ENCODE data around the gene SYNPO2. TPM values are rescaled to one million over a fixed set of nuclear protein-coding genes. Genes with fewer than 3 reads are reported as not detected.
"Not testable (repeated sequence)": the region's sequence is repeated elsewhere in the genome, so short reads cannot be mapped to it uniquely, and the experiment has no call there.

The SYNPO2 gene
- total and polyA plus RNA-seq, 10 of the 15 experiments (the other 5 are each of a cell fraction or from before 2014, with no cell fraction given) = 0.04 to 0.34 (median 0.28) TPM

- TF ChIP-seq NFYB (IDR thresholded peaks at IDR 0.05; ENCODE audit: insufficient read depth, low read depth, low read length) = peak; percentile 60; the same call in 1 of the 2 replicates
- H3K36me3 ChIP-seq (ENCODE audit: control insufficient read depth in 2 of 2, insufficient read depth in 2 of 2, low read length in 1 of 2); intact Hi-C loops (cut with micrococcal nuclease; ENCODE audit: unreplicated experiment); H3K27me3 ChIP-seq (replicated peaks in 1 of 2; ENCODE audit: control insufficient read depth in 2 of 2, insufficient read depth in 2 of 2, low read length in 1 of 2); H3K9me3 ChIP-seq (replicated peaks; ENCODE audit: control insufficient read depth, insufficient read depth, low read length); SMC1A ChIA-PET (ENCODE audit: uncharacterized antibody, unreplicated experiment); RAD21 ChIA-PET (ENCODE audit: unreplicated experiment); FAIRE-seq; H4K20me1 ChIP-seq (ENCODE audit: control insufficient read depth, insufficient read depth); H3K27ac ChIP-seq (ENCODE audit: control insufficient read depth, insufficient read depth); H3K79me2 ChIP-seq (ENCODE audit: control insufficient read depth, insufficient read depth, low read length); BruUV-seq (replicated peaks); in situ Hi-C loops (cut with MboI); H3K4me3 ChIP-seq; ATAC-seq; H2AFZ ChIP-seq (ENCODE audit: control insufficient read depth, low read depth, low read length); H3K4me2 ChIP-seq (ENCODE audit: control insufficient read depth, insufficient read depth); POLR2A ChIA-PET; DNase-seq (ENCODE audit: low read depth, low spot score); H3K9ac ChIP-seq (ENCODE audit: control insufficient read depth, insufficient read depth, low read length); H3K4me1 ChIP-seq (ENCODE audit: control insufficient read depth, insufficient read depth, low read length): not testable (repeated sequence)
- 79% methylated on average over 9 of the region's 9 CpGs for WGBS (ENCODE audit: insufficient coverage, insufficient replicate concordance, low lambda C conversion rate, missing lambda C conversion rate)
- CTCF ChIA-PET = interaction anchor here (1.0 kb wide), 1 partner anchor 13 kb away, joined by 4 read pairs; no protein-coding TSS in a partner anchor
Measured at GRCh38 chr4:118878507-118878906, 10.1 kb upstream of the SYNPO2 start.

GRCh38 chr4:118879409-118879808, 9.2 kb upstream of the SYNPO2 start:
- Histone ChIP-seq H3K9ac (ENCODE audit: control insufficient read depth, insufficient read depth, low read length) (no peak overlapping the region), H3K4me3 (no peak overlapping the region), H3K27ac (ENCODE audit: control insufficient read depth, insufficient read depth) (no peak overlapping the region), H2AFZ (ENCODE audit: control insufficient read depth, low read depth, low read length) (no peak overlapping the region), H3K36me3 (ENCODE audit: control insufficient read depth in 2 of 2, insufficient read depth in 2 of 2, low read length in 1 of 2) (no peaks in the 10 kb centered on the region), H3K4me2 (ENCODE audit: control insufficient read depth, insufficient read depth) (no peak overlapping the region), H3K27me3 (replicated peaks in 1 of 2; ENCODE audit: control insufficient read depth in 2 of 2, insufficient read depth in 2 of 2, low read length in 1 of 2) (no peaks in the 10 kb centered on the region), H3K9me3 (replicated peaks; ENCODE audit: control insufficient read depth, insufficient read depth, low read length) (no peaks in the 10 kb centered on the region; the same call in 2 of the 3 replicates), H4K20me1 (ENCODE audit: control insufficient read depth, insufficient read depth) (no peaks in the 10 kb centered on the region), H3K4me1 (ENCODE audit: control insufficient read depth, insufficient read depth, low read length) (no peaks in the 10 kb centered on the region), H3K79me2 (ENCODE audit: control insufficient read depth, insufficient read depth, low read length) (no peaks in the 10 kb centered on the region)
- CTCF ChIA-PET = no interaction called here
- in situ Hi-C loops (cut with MboI) (no loop called here), intact Hi-C loops (cut with micrococcal nuclease; ENCODE audit: unreplicated experiment) (no loop called here)
- ATAC-seq (no peak), DNase-seq (ENCODE audit: low read depth, low spot score) (no peak), FAIRE-seq (no peak)
- no TSS peak for BruUV-seq (replicated peaks)
- WGBS (ENCODE audit: insufficient coverage, insufficient replicate concordance, low lambda C conversion rate, missing lambda C conversion rate) = 52% methylated on average over 7 of the region's 7 CpGs
- SMC1A ChIA-PET (ENCODE audit: uncharacterized antibody, unreplicated experiment) = no interaction called here
- RAD21 ChIA-PET (ENCODE audit: unreplicated experiment) = no interaction called here
- POLR2A ChIA-PET = interaction anchor here (0.6 kb wide), 1 partner anchor 51 kb away, joined by 3 read pairs; no protein-coding TSS in a partner anchor
- no peak for TF ChIP-seq MTA3 (IDR thresholded peaks at IDR 0.05; ENCODE audit: borderline replicate concordance, low read length)
- TF ChIP-seq CHD4 (IDR thresholded peaks at IDR 0.05) = no peak
- no peak for TF ChIP-seq SPI1 (IDR thresholded peaks at IDR 0.05; ENCODE audit: borderline replicate concordance, insufficient read depth, low read depth, low read length)
- TF ChIP-seq BRCA1 (IDR thresholded peaks at IDR 0.05; ENCODE audit: low read depth, low read length) = no peak
- no peak for TF ChIP-seq ATF3 (IDR thresholded peaks at IDR 0.05; ENCODE audit: borderline replicate concordance, extremely low read depth, low read depth, low read length)
- TF ChIP-seq NR2F1 (conservative IDR thresholded peaks at IDR 0.05) = no peak
- TF ChIP-seq SMC3 (IDR thresholded peaks at IDR 0.05; ENCODE audit: borderline replicate concordance, low read length) = no peak
- no peak for TF ChIP-seq FOXK2 (IDR thresholded peaks at IDR 0.05)
- no peak for TF ChIP-seq SREBF1 (IDR thresholded peaks at IDR 0.05; ENCODE audit: low read length)
- no peak for TF ChIP-seq REST (IDR thresholded peaks at IDR 0.05; ENCODE audit: low read depth, low read length)
- TF ChIP-seq EZH2 (IDR thresholded peaks at IDR 0.05; ENCODE audit: borderline replicate concordance, control insufficient read depth, low read depth, low read length) = no peak
- no peak for TF ChIP-seq CBX3 (IDR thresholded peaks at IDR 0.05; ENCODE audit: borderline replicate concordance, low read depth)
- TF ChIP-seq EP300 (IDR thresholded peaks at IDR 0.05; ENCODE audit: borderline replicate concordance in 1 of 2, control insufficient read depth in 1 of 2, low read depth in 2 of 2, low read length in 2 of 2) = no peak

Measured in GM12878 (cell line).